HG03103 (cell line): ENCODE measurements around the gene GLDN.
A peak's percentile ranks its signal among the peaks of the same experiment; 100 is the strongest.

Source experiments
- ATAC-seq: cut with Tn5 transposase; IDR thresholded peaks from one replicate; pipeline ENCODE4 v1.9.1; 2021; ENCODE audit warnings: low read depth; ENCODE audit not compliant: unreplicated experiment

Gene GLDN

DNA sequence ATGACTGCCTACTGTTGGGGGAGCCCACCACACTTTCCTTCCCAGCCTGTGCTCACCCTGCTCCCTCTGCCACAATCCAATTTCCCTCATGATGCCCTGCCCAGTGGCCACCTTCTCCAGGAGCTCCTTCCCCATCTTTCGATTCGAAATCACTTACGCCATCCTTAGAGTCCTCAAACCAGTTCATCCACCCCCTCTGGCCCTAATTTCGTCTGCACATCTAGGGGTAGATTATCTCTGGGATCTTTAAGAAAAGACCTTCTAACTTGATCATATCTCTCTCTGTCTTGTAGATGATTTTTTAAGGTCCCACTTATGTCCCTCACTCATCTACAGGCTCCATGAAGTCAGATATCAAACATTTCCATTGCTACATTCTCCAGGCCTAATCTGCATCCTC is 20.1 kb upstream of the GLDN start:
- no peak for ATAC-seq

DNA sequence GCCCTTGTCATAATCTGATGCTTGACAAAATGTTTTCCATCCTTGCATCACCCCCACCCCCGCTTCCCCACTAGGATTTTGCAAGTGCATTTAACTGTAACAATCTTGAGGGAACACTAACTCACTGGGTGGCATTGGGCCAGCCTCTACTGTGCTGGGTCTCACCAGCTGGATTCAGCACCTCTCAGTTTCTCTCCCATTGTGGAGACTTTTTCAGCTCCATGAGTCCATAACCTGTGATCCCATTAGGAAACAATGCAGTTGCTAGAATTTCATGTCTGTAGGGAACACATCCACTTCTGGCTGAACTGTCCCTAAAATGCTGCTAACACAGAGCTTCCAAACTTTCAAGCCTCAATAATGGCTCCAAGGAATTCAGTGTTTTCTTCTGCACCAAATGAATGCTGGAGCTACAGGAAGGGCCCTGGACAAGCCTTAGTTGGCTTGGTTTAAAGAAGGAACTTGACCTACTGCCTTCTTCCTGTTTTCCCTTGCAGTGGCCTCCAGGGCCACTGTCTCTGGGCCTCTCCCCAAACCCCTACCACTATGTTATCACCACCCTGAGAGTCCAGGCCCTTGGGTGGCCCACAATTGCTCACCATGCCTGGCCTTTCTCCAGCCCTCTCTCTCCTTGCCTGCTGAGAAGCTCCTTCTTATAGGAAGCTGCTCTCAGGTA is 18.7 kb upstream of the GLDN start:
- no peak for ATAC-seq

DNA sequence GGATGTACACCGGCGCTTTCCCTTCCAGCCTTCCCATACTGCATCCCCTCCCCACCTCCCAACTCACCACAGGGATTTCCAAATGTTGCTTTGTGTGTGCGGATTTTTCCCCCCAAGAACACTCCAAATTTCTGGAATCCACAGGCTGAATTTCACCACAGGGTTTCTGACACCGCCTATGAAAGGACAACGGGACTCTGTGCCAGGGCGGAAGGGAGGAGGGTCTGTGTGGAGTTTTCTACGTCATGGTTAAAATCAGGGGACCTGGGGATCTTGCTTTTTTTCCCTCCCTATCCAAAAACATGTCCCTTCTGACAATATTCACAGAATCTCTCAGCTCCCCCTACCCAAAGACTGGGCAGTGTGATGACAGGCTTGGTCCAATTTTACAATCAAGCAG is 17.7 kb upstream of the GLDN start:
- ATAC-seq = no peak

DNA sequence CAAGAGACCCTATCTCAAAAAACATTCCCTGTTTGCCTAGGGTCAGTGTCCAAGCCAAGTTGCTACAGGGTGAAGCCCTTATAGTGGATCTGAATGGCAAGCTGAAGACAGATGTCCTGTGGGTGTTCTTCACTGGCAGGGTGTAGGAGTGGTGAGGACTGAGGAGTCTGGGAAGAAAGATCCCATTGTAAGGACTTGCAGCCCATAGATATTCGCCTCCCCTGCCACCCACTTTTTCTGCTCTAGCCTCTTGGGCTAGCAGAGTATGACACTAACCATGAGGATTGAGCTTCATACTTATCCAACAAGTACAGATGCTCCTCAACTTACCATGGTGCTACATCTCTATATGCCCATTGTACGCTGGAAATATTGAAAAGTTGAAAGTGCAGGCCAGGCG is 16.3 kb upstream of the GLDN start:
- ATAC-seq = no peak

DNA sequence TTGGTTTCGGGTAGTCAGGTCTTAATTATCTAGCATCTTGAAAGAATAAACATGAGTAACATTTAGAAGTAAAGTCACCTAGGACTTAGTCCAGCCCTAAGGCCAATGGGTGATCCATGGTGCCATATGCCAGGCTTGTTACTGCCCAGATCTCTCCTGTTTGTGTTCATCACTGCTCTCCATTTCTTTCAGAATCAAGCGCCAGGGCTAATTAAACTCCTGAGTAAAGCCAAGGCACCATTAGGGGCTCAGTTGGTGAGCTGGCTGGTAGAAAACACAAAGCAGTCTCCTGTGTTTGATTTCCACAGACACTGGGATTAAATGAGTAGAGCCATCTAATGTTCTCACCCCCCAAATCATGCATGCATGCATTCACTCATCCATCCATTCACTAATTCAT is 14.4 kb upstream of the GLDN start:
- ATAC-seq = no peak

DNA sequence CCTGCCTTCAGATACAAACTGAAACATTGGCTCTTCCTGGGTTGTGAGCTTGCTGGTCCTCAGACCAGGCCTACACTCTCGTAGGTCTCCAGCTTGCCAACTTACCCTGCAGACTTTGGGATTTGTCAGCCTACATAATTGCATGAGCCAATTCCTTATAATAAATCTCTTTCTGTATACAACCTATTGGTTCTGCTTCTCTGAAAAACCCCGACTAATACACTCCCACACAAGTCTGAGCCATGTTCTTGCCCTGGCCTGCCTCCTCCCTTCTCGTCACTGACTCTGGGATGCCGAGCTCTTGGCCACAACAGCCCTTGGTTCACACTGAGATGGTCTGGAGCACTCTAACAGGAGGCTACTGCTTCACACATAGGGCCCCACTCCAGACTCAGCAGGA is 12.5 kb upstream of the GLDN start:
- ATAC-seq = no peak

DNA sequence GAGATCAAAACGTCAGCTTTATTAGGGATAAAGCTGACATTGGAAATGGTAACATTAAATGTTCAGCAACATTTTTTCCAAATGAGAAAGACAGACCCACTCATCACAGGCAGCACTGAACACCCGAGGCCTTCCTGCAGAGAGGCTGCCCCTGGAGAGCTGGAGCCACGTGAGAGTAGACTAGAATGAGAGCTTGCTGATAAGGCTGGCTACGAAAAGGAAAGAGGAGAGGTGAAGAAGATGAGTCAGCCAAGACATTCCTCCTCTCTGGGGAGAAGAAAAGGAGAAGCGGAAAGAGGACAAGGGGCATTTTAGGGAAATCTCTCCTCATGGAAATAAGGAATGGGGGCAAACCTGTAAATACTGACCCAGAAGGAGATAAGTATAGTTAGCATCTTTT is 10.3 kb upstream of the GLDN start:
- ATAC-seq = no peak

DNA sequence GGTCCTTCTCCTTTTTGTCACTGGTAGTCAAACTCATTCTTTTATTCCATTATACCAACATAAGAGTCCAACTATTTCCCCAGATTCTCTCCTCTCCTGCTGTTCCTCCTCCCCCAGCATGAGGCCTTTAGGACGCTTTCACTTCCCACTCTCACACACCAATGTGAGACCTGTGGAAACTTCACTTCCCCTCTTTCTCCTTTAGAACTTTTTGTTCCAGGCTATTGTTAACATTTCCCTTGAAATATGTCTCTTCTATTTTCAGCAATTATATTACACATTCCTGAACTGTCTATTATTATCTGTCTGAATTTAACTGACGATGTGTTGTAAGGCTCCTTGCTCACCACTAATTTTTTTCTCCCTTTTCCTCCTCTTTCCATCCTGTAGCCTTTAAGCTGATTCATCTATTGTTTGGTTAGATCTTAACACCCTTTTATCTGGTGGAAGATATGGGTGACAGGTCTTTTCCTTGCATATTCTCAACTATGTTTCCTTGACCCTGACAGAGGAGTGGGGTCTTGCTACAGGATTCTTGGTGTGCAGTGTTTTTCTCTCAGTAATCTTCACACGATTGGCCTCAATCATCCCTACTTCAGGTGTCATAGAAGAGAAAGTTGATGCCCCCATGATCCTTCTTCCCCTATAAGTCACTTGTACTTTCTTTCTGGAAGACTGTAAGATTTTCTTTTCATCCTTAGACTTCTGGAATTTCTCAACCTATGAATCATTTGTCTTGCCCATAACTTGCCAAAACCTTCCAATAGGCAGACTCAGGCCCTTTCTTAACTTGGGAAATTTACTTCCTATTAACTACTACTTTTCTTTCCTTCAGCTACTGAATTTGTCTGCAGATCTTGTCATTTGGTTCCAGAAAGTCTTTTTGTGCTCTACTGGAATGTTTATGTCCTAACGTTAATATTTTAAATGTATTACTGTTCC is 9.0 kb upstream of the GLDN start:
- no peak for ATAC-seq

DNA sequence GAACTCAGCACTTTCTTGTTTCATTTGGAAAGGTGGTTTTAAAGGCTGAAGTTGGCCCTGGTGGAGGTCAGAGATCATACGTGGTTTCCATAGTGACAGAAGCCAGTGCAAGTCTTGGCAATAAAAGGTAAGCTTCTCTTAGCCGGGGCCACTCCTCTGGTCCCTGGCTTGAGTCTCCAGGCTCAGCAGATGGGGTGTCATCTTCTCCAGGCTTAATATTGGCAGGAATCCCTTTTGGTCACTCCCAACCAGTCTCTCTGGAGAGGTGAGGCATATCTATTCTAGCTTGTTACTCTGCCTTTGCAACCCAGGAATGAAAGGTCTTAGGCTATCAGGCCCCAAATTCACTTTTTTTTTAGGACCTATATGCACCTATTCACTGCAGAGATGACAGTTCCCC is 7.9 kb upstream of the GLDN start:
- no peak for ATAC-seq

DNA sequence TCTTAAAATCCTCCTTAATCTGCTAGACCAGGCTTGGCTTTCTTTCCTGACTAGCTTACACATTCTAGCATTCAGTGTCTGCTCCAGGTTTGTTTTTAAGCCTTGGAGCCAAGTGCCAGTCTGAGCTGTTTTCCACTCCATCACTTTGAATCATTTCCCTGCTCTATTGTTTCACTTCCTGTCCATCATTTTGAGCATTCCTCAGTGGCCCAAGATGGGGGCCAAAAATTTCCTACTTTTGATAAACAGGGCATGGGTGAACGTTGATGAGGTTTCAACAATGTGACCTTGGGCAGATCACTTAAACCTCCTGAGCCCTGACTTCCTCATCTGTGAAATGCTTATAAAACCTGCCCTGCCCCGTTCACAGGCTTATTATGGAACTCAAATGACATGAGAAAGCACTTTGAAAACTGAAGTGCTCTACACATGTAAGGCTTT is 7.4 kb upstream of the GLDN start:
- ATAC-seq = no peak

DNA sequence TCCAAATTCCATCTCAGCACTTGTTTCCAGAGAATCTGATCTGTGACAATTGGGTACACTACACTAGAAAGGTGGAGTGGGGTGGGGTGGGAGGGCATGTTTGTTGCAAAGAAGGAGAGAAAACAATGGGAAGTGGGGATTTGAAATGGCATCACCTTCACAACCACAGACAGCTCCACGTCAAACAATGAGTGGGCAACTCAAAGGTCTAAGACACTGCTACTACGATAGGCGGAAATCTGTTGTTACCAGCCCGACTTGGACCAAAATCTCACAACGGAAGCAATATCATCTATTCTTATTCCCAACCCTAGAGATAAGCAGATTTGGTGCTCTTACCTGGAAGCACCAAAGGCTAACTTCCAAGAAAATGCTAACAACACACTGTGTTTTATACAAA is 6.4 kb upstream of the GLDN start:
- peak; percentile 11 for ATAC-seq

DNA sequence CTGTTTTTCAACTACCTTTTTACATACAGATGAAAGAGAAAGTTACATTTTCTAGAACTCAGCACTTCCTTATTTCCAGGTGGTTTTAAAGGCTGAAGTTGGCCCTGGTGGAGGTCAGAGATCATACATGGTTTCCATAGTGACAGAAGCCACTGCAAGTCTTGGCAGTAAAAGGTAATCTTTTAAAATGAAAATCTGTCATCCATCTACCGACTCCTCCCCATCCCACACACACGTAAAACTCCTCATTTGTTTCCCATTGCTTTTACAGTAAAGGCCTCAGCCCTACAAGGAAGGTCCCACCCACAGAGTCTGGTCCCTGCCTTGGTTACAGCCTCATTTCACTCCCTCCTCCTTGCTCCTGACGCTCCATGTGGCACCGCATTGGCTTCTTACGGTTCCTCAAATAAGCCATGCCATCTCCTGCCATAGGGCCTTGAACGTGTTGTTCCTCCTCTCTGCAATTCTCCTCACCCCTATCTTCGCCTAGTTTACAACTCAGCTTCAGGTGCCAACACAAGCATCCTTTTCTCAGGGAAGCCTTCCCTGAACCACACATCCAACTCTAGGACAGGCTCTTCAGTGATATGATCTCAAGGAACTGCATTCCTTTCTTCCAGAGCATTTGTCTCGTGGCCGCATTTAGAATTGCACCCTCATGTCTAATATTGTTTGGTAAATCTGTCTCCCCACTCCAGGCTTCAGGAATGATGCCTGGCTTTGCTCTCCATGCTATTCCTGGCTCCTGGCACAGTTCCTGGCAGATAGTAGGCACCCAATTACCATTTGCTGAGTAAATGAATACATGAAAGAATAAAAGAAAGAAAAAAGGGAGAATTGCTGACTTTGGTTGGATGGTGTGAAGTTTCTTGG is 5.7 kb upstream of the GLDN start:
- peak; percentile 62 for ATAC-seq

DNA sequence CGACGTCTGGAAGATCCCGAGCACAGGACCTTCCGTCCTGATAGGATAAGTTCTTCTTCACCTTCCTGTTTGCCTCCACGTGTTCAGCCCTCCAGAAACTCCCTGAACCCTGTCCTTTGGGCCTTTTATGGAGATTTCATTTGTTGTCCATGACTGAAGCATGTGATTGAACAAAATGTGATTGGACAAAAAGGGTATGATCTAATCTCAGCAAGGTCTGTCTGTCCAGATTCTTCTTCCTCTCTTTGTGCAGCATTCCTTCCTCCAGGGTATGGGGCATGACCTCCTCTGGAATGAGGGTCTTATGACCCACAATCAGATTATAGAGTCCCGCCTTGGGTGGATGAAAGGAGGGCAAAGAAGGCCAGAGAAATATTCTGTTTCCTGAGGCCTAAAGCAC is 3.0 kb upstream of the GLDN start, which contains the start of gene CYP19A1:
TSS of gene CYP19A1 (minus strand) at position 101 of the 400 bp plus-strand sequence. CDS start 95,684 bp downstream, outside the sequence.
- ATAC-seq = no peak

DNA sequence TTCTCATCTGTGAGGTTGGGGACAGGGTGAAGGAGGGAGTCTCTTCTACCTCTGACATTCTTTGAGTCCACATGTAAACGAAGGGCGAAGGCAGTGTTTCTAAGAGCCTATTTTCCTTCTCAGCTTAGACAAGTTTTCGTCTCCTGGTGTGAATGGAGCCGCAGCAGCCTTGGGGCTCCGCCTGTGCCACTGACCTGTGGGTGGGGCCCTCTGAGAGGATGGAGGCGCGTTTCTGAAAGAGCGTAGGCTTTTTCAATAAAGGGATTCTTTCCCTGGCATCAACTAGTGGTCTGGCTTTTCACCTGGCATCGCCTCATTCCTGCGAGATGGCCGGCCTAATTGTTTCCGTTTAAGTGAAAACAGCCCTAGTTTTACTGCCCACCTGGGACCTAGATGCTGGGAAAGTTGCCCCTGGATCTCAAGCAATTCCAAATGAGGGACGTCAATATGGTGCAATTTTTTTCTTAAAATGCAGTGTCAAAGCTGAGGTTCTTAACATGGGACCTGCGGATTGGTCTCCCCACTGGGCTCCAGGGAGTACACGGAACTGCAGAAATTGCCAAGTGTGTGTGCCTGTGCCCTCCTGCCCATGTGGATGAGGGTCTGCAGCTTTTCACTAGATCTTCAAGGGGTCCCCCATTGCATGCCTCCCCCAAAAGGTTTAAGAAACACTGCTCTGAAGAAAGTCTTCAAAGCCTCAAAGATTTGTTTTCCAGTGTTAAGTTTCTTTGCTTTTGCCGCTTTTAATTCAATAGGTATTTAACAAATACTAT is 958 bp downstream of the GLDN start:
- ATAC-seq = no peak

DNA sequence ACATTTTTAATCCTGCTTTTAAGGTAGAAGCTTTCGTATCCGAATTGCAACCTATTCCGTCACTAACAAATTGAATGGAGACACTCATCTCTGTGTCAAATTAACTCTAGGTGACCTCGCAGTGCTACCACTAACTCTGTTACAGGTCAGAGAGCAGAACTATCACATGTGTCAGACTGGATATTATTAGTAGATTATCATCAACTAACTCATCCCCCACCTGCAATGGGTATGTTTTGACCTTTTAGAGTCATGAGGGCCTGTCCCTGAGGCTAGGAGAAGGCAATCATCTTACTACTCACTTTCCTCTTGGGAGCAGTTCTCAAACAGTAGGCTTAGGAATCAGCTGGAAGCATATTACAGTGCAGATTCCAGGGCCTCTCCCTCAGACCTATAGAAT is 2.0 kb downstream of the GLDN start:
- ATAC-seq = no peak

DNA sequence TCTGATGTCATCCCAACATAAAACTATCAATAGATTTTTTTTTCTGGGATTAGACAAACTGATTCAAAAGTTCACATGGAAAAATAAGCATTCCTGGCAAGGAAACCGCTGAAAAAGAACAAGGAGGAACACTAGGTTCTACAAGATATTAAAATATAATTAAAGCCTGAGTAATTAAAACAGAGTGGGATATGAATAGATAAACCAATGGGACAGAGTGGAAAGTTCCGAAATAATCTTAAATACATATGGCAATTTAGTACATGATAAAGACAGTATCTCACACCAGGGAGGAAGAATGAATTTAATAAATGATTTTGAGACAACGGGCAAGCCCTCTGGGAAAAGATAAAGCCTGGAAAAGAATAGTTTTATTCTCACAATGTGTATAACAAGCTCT is 4.7 kb downstream of the GLDN start:
- ATAC-seq = no peak

DNA sequence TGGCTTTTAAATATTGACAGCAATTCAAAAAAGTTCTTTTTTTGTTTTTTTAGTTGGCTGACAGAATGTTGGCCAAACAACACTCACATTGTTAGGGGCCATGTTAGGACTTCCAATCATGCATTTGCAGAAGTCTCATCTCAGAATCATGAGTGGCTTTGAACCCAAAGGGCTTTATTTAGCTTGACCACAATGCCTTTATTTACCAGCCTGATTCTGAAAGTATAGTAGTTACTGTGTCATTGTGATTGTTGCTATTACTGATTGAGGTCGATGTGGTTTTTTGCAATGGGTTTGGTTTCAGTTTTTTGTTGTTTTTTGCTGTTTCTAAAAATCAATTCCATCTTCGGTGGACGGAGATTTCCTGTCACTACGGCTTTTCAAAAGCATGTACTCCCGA is 7.2 kb downstream of the GLDN start:
- peak; percentile 94 for ATAC-seq

DNA sequence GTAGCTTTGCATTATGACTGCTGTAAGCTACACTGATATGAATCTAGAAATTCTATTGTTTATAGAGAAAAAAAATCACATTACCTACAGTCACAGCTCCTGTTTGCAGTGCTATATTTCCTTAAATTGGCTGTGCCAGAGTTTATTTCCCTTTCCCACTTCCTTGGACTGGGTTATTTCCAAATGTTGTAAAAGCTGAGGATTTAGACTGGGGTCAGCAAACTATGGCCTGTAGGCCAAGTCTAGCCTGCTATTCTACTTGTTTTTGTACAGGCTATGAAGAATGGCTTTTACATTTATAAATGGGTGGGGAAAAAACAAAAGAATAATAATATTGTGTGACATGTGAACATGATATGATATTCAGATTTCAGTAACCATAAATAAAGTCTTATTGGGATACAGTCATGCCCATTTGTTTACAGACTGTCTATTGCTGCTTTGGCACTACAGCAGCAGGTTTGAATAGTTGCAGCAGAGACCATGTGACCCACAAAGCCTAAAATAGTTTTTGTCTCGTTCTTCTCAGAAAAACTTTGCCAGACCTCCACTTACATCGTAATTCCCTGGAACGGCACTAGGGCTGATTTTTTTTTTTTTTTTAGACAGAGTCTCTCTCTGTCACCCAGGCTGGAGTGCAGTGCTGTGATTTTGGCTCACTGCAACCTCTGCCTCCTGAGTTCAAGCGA is 7.8 kb downstream of the GLDN start:
- ATAC-seq = no peak

DNA sequence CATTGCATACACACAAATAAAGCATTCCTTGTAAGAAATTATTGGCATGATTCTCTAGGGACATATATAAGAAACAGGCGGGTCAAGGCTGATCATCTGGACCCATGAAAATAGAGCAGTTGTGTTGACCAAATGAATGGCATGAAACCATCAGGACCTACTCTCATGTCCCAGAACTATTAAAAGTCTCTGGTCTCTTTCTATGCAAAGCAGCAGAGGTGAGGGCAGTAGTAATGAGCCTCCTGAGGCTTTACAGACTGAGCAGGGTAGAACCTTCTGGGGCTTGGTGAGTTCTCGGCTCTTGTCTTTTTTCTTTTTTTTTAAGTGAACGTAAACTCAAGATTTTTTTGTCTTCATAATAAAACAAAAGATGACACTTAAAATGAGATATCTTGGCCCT is 9.3 kb downstream of the GLDN start:
- ATAC-seq = no peak

DNA sequence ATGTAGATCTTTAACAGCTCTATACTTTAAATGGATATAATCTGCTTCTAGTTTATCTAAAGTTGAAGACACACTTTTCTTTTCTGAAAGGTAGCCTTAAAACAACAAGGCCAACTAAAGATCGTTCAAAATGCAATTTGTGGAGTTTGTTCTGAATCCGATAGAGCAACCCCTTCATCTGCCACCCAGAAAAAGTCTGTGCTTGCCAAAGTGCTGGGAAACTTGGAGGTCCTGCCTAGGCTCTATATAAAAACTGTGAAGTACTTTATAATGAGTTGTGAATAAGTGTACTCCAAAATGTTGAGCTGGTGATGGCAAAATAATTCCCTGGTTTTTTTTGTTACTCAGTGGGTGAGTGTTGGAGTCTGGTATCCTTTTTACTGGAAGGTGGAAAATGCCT is 12.5 kb downstream of the GLDN start:
- ATAC-seq = no peak
